Measurements from ENCODE around the gene PNPLA6.

The PNPLA6 gene

DNA sequence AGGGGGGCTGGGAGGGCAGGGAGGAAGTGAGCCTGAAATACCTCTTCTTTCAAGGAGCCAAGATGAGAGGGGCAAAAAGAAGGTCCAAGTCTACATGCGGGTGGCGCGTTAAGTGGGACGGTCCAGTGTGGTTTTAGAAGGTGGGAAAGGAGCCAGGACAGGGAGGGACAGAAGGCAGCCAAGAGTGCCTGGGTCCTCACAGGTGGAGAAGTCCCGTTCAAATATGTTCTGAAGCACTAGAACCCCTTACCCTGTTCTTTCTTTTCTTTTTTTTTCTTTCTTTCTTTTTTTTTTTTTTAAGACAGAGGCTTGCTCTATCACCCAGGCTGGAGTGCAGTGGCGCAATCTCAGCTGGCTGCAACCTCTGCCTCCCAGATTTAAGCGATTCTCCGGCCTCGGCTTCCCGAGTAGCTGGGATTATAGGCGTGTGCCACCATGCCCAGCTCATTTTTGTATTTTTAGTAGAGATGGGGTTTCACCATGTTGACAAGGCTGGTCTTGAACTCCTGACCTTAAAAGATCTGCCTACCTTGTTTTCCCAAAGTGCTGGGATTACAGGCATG, 67.5 kb downstream of the PNPLA6 start:
- DNase-seq: no peak

- no peak for DNase-seq
Observed at GRCh38 chr19:7603919-7604318, 68.4 kb downstream of the PNPLA6 start.

DNA sequence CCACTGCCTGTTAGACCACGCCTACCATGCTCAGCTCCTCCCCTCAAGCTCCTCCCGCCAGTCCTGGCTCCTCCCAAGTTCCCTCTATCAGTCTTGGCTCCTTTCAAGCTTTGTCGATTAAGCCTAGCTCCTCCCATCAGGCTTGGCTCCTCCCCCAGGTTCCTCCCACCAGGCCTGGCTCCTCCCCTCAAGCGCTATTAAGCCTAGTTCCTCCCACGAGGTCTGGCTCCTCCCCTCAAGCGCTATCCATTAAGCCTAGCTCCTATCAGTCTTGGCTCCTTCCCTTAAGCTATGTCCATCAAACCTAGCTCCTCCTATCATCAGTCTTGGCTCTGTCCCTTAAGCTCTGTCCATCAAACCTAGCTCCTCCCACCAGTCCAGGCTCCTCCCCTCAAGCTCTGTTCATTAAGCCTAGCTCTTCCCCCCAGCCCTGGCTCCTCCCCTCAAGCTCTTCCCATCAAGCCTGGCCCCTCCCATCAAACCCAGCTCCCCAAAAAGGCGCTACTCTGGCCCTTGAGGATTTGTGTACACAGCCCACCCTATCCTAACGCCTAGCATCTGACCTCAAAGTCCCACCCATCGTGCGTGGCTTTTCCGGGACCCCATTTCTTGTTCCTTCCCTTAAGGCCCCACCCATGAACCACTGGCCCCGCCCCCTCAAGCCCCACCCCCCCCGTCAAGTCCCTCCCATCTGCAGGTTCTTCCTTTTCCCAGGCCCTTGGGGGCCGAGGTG, 70.1 kb downstream of the PNPLA6 start:
- no peak for DNase-seq

DNA sequence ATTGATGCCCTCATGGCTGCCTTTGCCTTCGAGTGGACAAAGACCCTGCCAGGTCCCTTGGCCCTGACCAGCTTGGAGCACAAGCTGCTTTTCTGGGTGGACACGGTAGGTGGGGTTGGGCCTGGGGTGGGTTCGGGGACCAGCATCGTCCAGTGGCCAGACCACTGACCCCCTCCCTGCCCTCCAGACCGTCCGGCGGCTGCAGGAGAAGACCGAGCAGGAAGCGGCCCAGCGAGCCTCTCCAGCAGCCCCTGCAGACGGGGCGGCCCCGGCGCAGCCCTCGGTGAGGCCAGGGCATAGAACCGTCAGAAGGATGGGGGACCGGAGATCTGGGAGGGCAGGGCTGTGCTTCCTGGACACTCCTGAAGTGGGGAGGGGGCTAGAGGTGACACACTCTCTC, 70.8 kb downstream of the PNPLA6 start:
- DNase-seq: no peak

DNA sequence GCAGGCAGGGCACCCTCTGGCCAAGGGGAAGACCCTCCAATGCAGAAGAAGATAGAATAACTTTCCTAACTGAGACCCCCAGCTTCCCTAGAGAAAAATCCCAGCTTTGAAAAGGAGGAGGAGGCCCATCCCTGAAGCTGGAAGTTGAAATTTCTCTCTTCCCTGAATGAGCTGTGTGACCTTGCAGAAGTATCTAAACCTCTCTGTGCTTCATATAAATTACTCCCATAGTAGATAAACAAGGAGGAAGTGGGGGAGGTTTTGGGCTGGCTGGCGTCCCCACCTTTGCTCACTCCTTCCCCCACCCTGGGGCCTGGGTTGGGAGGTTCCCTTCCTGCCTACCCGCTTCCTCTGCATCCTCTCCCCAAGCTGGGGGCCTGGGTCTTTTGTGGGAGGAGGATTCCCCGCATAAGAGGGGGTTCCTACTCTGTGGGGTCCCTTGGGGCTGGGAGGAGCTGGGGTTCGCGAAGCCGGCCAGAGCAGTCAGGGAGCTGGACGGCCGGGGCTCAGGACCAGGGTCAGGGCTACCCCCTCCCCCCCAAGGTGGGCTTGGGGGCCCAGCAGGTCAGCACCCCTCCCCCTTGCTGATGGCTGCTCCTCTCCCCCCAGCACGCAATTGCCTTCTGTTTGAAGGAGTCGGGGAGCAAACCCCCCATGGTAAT, 71.8 kb downstream of the PNPLA6 start:
- DNase-seq: no peak

DNA sequence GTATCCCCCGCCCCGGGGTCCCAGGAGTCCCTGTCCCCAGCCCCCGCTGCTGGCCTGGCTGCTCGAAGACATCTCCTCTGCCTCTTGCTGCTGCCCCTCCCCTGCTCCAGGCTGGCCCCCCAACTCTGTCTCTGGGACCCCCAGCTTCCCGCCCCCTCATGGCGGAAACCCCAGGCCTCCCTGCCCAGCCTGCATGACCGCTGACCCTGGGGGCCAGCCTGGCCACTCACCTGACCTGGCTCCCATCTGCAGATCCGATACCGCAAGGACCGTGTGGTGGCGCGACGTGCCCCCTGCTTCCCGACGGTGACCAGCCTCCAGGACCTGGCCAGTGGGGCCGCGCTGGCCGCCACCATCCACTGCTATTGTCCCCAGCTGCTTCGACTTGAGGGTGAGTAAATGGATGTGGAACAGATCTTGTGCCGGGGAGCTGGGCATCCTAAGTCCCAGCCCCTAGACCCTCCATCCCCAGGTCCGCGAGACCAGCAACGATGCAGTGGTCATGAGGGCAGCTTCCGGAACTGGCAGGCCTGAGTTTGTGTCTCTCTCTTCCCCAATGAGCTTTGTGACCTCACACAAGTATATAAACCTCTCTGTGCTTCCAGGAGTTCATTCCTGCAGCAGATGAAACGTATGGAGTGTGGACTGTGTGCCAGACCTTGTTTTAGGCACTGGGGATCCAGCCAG, 72.5 kb downstream of the PNPLA6 start:
- no peak for DNase-seq

DNA sequence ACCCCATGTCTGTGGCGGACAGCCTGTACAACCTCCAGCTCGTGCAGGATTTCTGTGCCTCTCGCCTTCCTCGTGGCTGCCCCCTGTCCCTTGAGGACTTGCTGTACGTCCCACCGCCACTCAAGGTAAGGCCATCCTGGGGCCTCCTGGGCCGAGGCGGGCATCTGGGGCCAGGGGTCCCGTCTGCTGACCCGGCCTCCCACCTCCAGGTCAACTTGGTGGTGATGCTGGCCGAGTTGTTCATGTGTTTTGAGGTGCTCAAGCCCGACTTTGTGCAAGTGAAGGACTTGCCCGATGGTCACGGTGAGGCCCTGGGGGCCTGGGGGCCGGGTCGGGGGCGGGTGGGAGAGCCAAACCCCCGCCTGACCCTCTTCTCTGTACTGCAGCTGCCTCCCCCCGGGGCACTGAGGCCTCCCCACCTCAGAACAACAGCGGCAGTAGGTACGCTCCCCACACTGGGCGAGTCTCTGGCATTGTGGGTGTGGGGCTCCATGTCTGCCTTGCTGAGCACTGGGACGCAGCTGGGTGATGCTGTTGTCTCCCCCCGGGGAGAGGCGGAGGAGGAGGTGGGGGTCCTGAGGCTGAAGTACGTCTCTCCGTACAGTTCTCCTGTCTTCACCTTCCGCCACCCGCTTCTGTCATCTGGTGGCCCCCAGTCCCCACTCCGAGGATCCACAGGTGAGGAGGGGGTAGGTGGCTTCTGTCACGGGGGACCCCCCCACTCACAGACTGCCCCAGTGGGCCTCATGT, 75.1 kb downstream of the PNPLA6 start:
- no peak for DNase-seq

Measured in NCI-H1436 treated with DMSO at 0.1 percent for 48 hours (cell line).